Activated CD8-positive, alpha-beta memory T cell treated with anti-CD3 and anti-CD28 coated beads for 1 hour (primary cell): ENCODE data around the gene CCDC85C.

ENCODE experiments used
- DNase-seq, 2 donors: peaks; one replicate each; pipeline ENCODE4 v3.0.0-alpha.2; 2020; ENCODE audit warnings: low read depth in 1 of 2; ENCODE audit errors: extremely low read depth in 1 of 2

Gene CCDC85C

GRCh38 chr14:99459481-99460100 is 144.4 kb downstream of the CCDC85C start:
- DNase-seq: no peak

- no peak for DNase-seq
Measured at GRCh38 chr14:99454246-99454645, 149.8 kb downstream of the CCDC85C start.

- no peak for DNase-seq
Measured at GRCh38 chr14:99452968-99453367, 151.0 kb downstream of the CCDC85C start.

- DNase-seq: no peak
Measured at GRCh38 chr14:99451234-99451633, 152.8 kb downstream of the CCDC85C start.

GRCh38 chr14:99450266-99450665 is 153.7 kb downstream of the CCDC85C start:
- DNase-seq: no peak
